IPS DF 6.9 (cell line): Measurements from ENCODE around the gene AFF3.

Experiments
- DNase-seq: peaks from one replicate; pipeline ENCODE4 v3.0.0-alpha.2; 2013; ENCODE audit warnings: low read depth, low spot score
- H3K27ac ChIP-seq: one replicate; pipeline ENCODE4 v1.5.1; 2013; ENCODE audit warnings: low read length, control low read depth
- H3K27me3 ChIP-seq: 2 replicates; pipeline ENCODE4 v1.6.1; 2013; ENCODE audit warnings: mild to moderate bottlenecking, low read length; ENCODE audit not compliant: control insufficient read depth, insufficient read depth
- H3K36me3 ChIP-seq: 2 replicates; pipeline ENCODE4 v1.6.1; 2013; ENCODE audit warnings: low read length; ENCODE audit not compliant: control insufficient read depth, insufficient read depth
- H3K4me1 ChIP-seq: 2 replicates; pipeline ENCODE4 v1.6.1; 2013; ENCODE audit warnings: low read length; ENCODE audit not compliant: control insufficient read depth, insufficient read depth
- H3K4me3 ChIP-seq: 2 replicates; pipeline ENCODE4 v1.5.1; 2013; ENCODE audit warnings: mild to moderate bottlenecking, low read length
- H3K9me3 ChIP-seq: 2 replicates; pipeline ENCODE4 v1.6.1; 2013; ENCODE audit warnings: low read length, inconsistent platforms; ENCODE audit not compliant: control insufficient read depth, insufficient read depth
- WGBS: extraction: QIAGEN DNeasy Blood & Tissue Kit; methylation state at CpG from one replicate; pipeline ENCODE4 v1.1.7; 2013; ENCODE audit warnings: mixed read lengths, missing lambda C conversion rate; ENCODE audit not compliant: insufficient read length, insufficient coverage; 5-methylcytosine and 5-hydroxymethylcytosine counted together

AFF3 gene

DNA sequence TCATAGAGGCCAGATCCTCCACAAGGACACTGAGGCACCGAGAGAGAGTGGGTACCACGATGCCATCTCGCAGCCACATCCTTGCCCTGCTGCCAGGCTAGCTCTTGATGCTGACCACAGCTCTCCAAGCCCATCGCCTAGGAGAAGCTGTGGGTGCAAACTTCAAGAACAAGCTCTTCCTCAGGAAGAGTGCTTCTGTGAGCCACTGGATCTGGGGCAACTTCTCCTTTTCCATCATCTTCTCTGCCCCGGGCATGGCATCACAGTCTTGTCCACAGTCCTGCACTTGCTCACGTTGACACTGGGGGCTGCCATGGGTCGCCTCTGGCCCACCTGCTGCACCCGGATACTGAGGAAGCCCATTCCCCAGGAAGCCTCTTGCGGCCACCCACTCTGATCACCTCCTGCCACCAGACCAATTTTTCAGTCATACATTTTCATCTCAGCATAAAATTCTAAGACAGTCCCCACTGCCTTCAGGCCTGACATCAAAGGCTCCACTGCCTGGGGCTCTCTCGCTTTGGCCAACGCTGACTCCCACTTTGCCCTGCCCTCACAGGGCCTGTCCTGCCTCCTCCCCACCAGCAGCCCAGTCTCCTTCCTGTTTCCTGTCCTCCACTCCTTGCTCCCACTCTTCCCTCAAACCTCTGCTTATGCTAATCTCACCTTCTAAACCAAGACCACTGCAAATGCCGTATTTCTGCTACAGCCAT, 243.9 kb downstream of the AFF3 start:
- Histone ChIP-seq H3K27ac (no peak overlapping the region), H3K36me3 (no peaks in the 10 kb centered on the region), H3K9me3 (no peaks in the 10 kb centered on the region), H3K4me3 (no peak overlapping the region), H3K27me3 (no peaks in the 10 kb centered on the region), H3K4me1 (no peaks in the 10 kb centered on the region; the same call in 1 of the 2 replicates)
- no peak for DNase-seq
- WGBS: no CpG with 5 or more reads among the region's 12 CpGs

DNA sequence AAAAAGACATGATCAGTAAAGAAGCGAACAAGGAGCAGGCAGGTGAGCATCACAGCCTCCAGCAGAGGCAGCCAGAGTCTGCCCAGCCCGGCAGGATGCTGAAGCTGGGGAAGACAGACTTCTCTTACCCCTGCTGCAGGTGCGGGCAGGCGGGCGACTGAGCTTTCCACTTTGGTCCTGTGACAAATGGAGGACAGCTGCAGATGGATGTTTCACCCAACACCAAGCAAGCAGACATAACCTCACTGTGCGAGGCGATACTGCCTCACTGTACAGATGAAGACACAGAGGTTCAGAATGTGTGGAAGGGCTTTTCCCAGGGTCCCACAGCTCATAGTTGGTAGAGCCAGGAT, 251.0 kb downstream of the AFF3 start:
- Histone ChIP-seq H3K9me3 (no peaks in the 10 kb centered on the region), H3K27me3 (no peaks in the 10 kb centered on the region), H3K27ac (no peak overlapping the region), H3K4me3 (no peak overlapping the region), H3K36me3 (no peaks in the 10 kb centered on the region), H3K4me1 (no peaks in the 10 kb centered on the region; the same call in 1 of the 2 replicates)
- no CpG with 5 or more reads among the region's 7 CpGs for WGBS
- DNase-seq: no peak

DNA sequence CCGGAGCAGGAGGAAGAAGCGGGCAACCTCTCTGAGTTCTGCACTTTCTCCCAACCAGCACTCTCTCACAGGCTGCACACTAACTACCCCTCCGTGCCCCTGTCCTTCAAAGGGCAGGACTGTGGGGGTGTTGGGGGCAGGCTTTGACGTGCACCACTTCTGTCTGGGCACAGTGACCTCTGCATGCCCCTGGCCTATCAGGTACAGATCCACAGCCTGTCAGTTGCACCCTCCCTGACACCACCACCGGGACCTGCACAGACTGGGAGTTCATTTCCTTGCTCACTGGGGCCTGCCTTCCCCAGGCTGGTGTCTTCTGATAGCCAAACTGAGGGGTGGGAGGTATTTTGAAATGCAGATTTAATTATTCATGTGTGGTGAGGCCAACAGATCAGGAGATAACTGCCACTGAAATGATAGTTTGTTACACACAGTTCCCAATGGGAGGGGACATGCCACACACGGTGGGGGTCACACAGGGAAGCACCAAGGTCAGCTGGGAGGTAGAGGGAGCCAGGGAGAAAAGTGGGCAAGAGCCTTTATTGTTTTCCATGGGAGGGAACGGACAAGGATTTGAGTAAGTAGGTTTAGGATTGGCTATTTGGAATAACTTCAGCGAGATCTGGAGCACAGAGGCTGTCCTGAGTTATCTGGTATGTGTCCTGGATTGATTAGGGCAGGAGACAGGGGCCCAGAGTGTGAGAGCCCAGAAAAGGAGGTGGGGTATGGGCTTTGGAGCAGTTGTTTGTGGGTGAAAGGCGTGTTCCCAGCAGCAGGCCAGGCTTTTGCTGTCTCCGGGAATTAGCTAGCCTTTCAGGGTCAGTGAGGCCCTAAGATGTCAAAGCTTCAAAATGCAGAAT, 251.6 kb downstream of the AFF3 start:
- Histone ChIP-seq H3K4me3 (no peak overlapping the region), H3K27ac (no peak overlapping the region), H3K27me3 (no peaks in the 10 kb centered on the region), H3K9me3 (no peaks in the 10 kb centered on the region), H3K4me1 (no peaks in the 10 kb centered on the region; the same call in 1 of the 2 replicates), H3K36me3 (no peaks in the 10 kb centered on the region)
- no peak for DNase-seq
- WGBS: no CpG with 5 or more reads among the region's 10 CpGs

DNA sequence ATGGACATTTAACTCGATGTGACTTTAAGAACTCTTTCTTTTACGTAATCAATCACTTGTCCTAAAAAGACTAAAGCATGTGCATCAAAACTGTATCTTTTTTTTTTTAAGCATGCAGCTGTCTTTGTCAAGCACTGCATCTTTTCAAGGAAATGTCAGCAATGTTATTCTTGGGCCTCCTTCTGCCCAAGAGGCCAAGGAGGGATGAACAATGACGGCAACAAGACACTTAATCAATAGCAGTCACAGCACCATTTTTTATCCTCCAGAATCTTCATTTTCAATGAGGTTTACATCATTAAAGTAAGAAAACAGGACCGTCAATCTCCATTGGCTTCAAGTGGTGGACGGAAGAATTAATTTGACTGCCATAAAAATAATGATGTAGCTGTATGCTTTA, 253.8 kb downstream of the AFF3 start:
- H3K36me3 ChIP-seq: no peaks in the 10 kb centered on the region
- H3K27ac ChIP-seq: no peak overlapping the region
- no peaks in the 10 kb centered on the region for H3K27me3 ChIP-seq
- H3K4me3 ChIP-seq: no peak overlapping the region
- no peaks in the 10 kb centered on the region for H3K9me3 ChIP-seq
- peaks cover 1% of the 10 kb centered on the region; the same call in 1 of the 2 replicates for H3K4me1 ChIP-seq
- no peak for DNase-seq
- no CpG with 5 or more reads among the region's 5 CpGs for WGBS

DNA sequence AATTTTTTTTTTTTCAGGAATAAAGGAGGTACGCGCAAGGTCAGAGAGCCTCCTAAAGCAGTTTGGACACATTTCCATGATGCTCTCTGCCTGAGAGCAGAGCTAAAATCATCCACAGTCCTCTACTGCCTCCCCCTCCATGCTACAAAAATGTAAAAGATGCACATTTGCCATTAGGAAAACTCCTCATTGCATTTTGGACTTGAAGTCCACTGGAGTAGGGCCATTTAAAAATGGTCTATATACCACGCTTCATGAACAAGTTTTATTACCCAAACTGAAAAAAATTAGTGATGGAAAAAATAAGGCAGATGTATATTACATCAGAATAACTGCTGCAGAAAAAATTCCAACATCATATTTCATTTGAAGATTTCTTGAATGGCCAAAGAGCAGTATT, 256.0 kb downstream of the AFF3 start:
- Histone ChIP-seq H3K27me3 (no peaks in the 10 kb centered on the region), H3K27ac (no peak overlapping the region), H3K4me3 (no peak overlapping the region), H3K4me1 (peaks cover 1% of the 10 kb centered on the region; the same call in 1 of the 2 replicates), H3K36me3 (no peaks in the 10 kb centered on the region), H3K9me3 (no peaks in the 10 kb centered on the region)
- DNase-seq: no peak
- WGBS: no CpG with 5 or more reads among the region's 3 CpGs

DNA sequence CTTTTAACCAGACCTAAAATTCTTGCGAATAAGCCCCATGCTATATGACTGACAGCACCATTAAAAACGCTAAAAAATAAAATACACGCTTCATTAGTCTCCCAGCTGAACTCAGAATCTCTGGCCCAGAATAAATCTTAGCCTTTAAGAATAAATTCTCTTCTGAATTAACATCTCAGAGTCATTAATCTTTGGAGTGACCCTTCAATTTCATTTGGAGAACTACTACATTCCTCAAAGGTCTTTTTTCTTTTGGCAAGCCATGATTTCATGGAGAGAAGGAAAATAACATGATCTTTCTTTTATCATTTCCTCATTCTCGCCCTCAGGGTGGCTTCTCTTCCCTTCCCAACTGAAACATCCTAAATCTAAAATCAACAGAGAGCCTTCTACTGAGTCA, 259.0 kb downstream of the AFF3 start:
- H3K4me3 ChIP-seq: no peak overlapping the region
- H3K27ac ChIP-seq: no peak overlapping the region
- H3K4me1 ChIP-seq: 0 out of 2 replicates have a peak, but pooled peaks cover 1% of the 10 kb centered on the region
- no peaks in the 10 kb centered on the region for H3K9me3 ChIP-seq
- WGBS: no CpG with 5 or more reads among the region's 4 CpGs
- H3K36me3 ChIP-seq: no peaks in the 10 kb centered on the region
- DNase-seq: no peak
- H3K27me3 ChIP-seq: no peaks in the 10 kb centered on the region

DNA sequence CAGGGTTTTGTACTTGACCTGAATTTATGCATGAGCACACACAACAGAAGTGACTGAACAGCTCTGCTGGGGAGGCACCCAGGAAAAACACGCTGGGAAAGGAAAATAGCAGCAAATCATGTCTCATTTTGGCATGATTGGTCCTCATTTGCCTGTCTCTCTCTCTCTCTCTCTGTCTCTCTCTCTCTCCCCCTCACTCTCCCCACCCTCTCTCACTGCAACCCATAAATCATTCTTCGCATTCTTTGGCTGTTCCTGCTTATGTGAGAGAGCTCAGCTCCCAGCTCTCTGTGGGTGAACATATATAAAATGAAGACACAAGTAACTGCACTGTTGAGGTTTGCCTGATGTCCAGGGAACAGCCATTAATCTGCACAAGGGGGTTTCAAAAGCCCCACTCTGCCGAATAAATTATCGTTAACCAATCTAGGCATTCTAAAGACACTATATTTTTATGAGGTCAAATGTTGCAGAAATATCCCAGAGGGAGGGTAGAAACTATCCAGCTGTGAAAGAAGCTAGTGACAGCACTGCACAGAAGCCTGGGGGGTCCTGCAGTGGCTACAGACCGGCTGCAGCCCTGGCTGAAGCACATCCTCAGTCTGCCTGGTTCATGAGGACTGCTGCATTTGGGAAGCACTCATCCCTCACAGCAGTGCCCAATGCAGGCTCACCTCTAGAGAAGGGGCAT, 260.3 kb downstream of the AFF3 start:
- Histone ChIP-seq H3K4me1 (0 out of 2 replicates have a peak, but pooled peaks cover 1% of the 10 kb centered on the region), H3K27me3 (no peaks in the 10 kb centered on the region), H3K4me3 (no peak overlapping the region), H3K27ac (no peak overlapping the region), H3K36me3 (no peaks in the 10 kb centered on the region), H3K9me3 (no peaks in the 10 kb centered on the region)
- DNase-seq: no peak
- no CpG with 5 or more reads among the region's 5 CpGs for WGBS

DNA sequence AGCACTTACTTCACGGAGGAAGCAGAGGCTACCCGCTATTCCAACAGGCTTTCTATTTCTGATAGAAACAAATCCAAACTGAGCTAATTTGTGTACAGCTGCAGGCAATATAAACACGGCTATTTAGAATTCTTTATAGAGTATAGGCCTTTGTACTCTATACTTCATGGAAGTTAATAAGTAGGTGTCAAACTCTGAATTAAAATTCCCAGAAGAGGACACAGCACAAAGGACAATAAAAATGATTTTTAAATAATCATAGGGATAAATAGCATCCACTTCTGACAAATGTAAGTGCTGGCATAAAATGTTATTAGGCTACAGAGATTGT, 261.5 kb downstream of the AFF3 start:
- Histone ChIP-seq H3K4me1 (0 out of 2 replicates have a peak, but pooled peaks cover 1% of the 10 kb centered on the region), H3K36me3 (no peaks in the 10 kb centered on the region), H3K9me3 (no peaks in the 10 kb centered on the region), H3K27ac (no peak overlapping the region), H3K4me3 (no peak overlapping the region), H3K27me3 (no peaks in the 10 kb centered on the region)
- DNase-seq: no peak
- WGBS: no CpG with 5 or more reads among the region's 3 CpGs

DNA sequence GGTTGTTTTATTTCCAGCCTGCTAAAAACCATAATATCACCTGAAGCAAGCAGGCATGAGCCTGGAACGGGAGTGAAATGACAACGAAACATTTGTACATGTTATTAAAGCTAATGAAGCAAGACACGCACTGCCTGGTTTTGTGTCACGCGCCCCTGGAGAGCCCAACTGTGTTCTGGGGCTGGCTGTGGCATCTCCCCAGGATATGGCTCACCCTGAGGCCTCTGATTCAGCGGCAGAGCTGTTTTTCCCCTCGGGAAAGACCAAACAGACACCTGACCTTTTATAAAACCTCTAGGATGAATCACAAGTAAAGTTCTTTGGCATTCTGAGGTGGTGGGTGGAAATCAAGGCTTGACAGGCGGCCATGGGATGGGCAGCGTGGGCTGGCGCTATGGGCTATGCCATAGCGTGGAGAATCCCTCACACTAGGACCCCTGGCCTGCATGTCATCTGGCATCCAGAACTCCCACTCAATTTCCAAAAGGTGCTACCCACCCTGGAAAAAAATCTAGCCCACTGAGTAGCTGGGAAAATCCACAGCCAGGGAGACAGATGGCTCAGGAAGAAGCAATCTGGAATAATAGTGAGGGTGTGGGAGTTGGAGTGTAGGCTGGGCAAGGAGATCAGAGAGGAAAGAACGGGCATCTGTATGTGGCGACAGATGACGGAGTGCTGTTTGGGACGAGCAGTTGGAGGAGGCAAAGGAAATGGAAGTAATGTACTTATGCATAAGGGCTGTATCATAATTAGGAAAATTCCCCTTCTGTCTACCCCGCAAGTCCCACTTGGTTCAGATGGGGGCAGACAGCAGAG, 262.0 kb downstream of the AFF3 start:
- DNase-seq: no peak
- H3K9me3 ChIP-seq: no peaks in the 10 kb centered on the region
- H3K4me1 ChIP-seq: 0 out of 2 replicates have a peak, but pooled peaks cover 1% of the 10 kb centered on the region
- no peak overlapping the region for H3K27ac ChIP-seq
- H3K27me3 ChIP-seq: no peaks in the 10 kb centered on the region
- no peaks in the 10 kb centered on the region for H3K36me3 ChIP-seq
- no CpG with 5 or more reads among the region's 16 CpGs for WGBS
- no peak overlapping the region for H3K4me3 ChIP-seq

DNA sequence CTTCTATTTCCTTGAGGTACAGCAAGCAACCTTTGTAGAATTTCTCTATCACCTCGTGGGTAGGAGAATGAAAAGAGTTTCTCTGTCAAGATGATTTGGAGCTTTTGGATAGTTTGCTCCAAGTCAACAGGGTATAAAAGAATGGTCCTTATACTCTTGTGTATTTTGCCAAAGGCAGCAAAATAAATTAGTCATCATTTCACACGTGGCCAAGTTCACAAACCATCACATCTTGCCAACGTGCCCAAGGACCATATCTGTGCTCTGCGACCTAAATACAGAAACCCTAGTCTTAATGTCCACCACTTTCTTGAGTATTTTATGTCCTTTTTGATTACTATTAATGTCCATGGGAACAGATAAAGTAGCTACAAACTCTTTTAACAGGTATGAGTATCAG, 262.9 kb downstream of the AFF3 start:
- H3K27me3 ChIP-seq: no peaks in the 10 kb centered on the region
- H3K9me3 ChIP-seq: no peaks in the 10 kb centered on the region
- no CpG with 5 or more reads among the region's 4 CpGs for WGBS
- no peak overlapping the region for H3K4me3 ChIP-seq
- DNase-seq: no peak
- H3K27ac ChIP-seq: no peak overlapping the region
- H3K4me1 ChIP-seq: no peaks in the 10 kb centered on the region
- H3K36me3 ChIP-seq: no peaks in the 10 kb centered on the region
